Measurements from ENCODE around the gene NTPCR. TPM values are rescaled to one million over a fixed set of nuclear protein-coding genes. Genes with fewer than 3 reads are reported as not detected.

Gene NTPCR
- total RNA-seq, 2 donors from 2014 or later: 28.3 to 29.1 TPM

GRCh38 chr1:232985882-232986526, 35.6 kb downstream of the NTPCR start:
- Histone ChIP-seq H3K4me1 (replicated peaks) (no peaks in the 10 kb centered on the region), H3K27ac (no peak overlapping the region), H3K27me3 (replicated peaks; ENCODE audit: insufficient read depth) (no peaks in the 10 kb centered on the region), H3K9me3 (no peaks in the 10 kb centered on the region), H3K4me3 (no peak overlapping the region), H3K36me3 (no peaks in the 10 kb centered on the region)
- 95% methylated on average over 30 of the region's 31 CpGs for WGBS
- intact Hi-C loops (cut with DNase I): no loop called here
- DNase-seq (ENCODE audit: low spot score): no peak
- TF ChIP-seq CTCF (IDR thresholded peaks at IDR 0.05) (no peak), POLR2A (IDR thresholded peaks at IDR 0.05) (no peak), POLR2AphosphoS5 (IDR thresholded peaks at IDR 0.05) (no peak)

- H3K4me3 ChIP-seq: no peak overlapping the region
- no peak overlapping the region for H3K27ac ChIP-seq
- DNase-seq (ENCODE audit: low spot score): no peak
- intact Hi-C loops (cut with DNase I): no loop called here
- H3K27me3 ChIP-seq (replicated peaks; ENCODE audit: insufficient read depth): no peaks in the 10 kb centered on the region
- TF ChIP-seq CTCF (IDR thresholded peaks at IDR 0.05) (no peak), POLR2AphosphoS5 (IDR thresholded peaks at IDR 0.05) (no peak), POLR2A (IDR thresholded peaks at IDR 0.05) (no peak)
- no peaks in the 10 kb centered on the region for H3K36me3 ChIP-seq
- H3K4me1 ChIP-seq (replicated peaks): no peaks in the 10 kb centered on the region
- 100% methylated on average over 5 of the region's 5 CpGs for WGBS
- no peaks in the 10 kb centered on the region for H3K9me3 ChIP-seq
These were observed 36.1 kb downstream of the NTPCR start for GRCh38 chr1:232986527-232986922.

GRCh38 chr1:232987046-232987773, 36.8 kb downstream of the NTPCR start:
- intact Hi-C loops (cut with DNase I): no loop called here
- Histone ChIP-seq H3K27ac (no peak overlapping the region), H3K4me3 (no peak overlapping the region), H3K4me1 (replicated peaks) (no peaks in the 10 kb centered on the region), H3K27me3 (replicated peaks; ENCODE audit: insufficient read depth) (no peaks in the 10 kb centered on the region), H3K36me3 (no peaks in the 10 kb centered on the region), H3K9me3 (no peaks in the 10 kb centered on the region)
- 97% methylated on average over 11 of the region's 11 CpGs for WGBS
- TF ChIP-seq POLR2A (IDR thresholded peaks at IDR 0.05): no peak
- TF ChIP-seq POLR2AphosphoS5 (IDR thresholded peaks at IDR 0.05): no peak
- TF ChIP-seq CTCF (IDR thresholded peaks at IDR 0.05): no peak
- DNase-seq (ENCODE audit: low spot score): no peak

GRCh38 chr1:232987774-232988140, 37.3 kb downstream of the NTPCR start:
- Histone ChIP-seq H3K36me3 (no peaks in the 10 kb centered on the region), H3K27ac (no peak overlapping the region), H3K4me3 (no peak overlapping the region), H3K9me3 (no peaks in the 10 kb centered on the region), H3K4me1 (replicated peaks) (no peaks in the 10 kb centered on the region), H3K27me3 (replicated peaks; ENCODE audit: insufficient read depth) (no peaks in the 10 kb centered on the region)
- 90% methylated on average over 13 of the region's 13 CpGs for WGBS
- TF ChIP-seq POLR2A (IDR thresholded peaks at IDR 0.05) (no peak), POLR2AphosphoS5 (IDR thresholded peaks at IDR 0.05) (no peak), CTCF (IDR thresholded peaks at IDR 0.05) (no peak)
- intact Hi-C loops (cut with DNase I): no loop called here
- DNase-seq (ENCODE audit: low spot score): no peak

- no peak for DNase-seq (ENCODE audit: low spot score)
- intact Hi-C loops (cut with DNase I): no loop called here
- WGBS: 54% methylated on average over 8 of the region's 8 CpGs
- H3K27me3 ChIP-seq (replicated peaks; ENCODE audit: insufficient read depth): no peaks in the 10 kb centered on the region
- no peaks in the 10 kb centered on the region for H3K36me3 ChIP-seq
- no peaks in the 10 kb centered on the region for H3K9me3 ChIP-seq
- no peaks in the 10 kb centered on the region for H3K4me1 ChIP-seq (replicated peaks)
- no peak for TF ChIP-seq POLR2AphosphoS5 (IDR thresholded peaks at IDR 0.05)
- no peak for TF ChIP-seq POLR2A (IDR thresholded peaks at IDR 0.05)
- TF ChIP-seq CTCF (IDR thresholded peaks at IDR 0.05): no peak
- H3K4me3 ChIP-seq: no peak overlapping the region
- no peak overlapping the region for H3K27ac ChIP-seq
These were observed 38.2 kb downstream of the NTPCR start for GRCh38 chr1:232988572-232989040.

Data from prostate gland (tissue), 2 donors.